AG09319 (cell line): Measurements from ENCODE around the gene SLC20A1.
A peak's percentile ranks its signal among the peaks of the same experiment; 100 is the strongest.

Experiments
- DNase-seq: peaks from one replicate; pipeline ENCODE4 v3.0.0-alpha.2; 2010; ENCODE audit warnings: low read depth; ENCODE audit errors: extremely low read depth
- CTCF ChIP-seq: IDR thresholded peaks from 2 replicates; pipeline ENCODE4 v1.5.1; 2011; ENCODE audit warnings: low read depth, mild to moderate bottlenecking, inconsistent platforms, low read length, moderate library complexity

SLC20A1 gene

GRCh38 chr2:112686348-112687217 lies 40.8 kb downstream of the SLC20A1 start:
- DNase-seq: no peak
- no peak for TF ChIP-seq CTCF

DNA sequence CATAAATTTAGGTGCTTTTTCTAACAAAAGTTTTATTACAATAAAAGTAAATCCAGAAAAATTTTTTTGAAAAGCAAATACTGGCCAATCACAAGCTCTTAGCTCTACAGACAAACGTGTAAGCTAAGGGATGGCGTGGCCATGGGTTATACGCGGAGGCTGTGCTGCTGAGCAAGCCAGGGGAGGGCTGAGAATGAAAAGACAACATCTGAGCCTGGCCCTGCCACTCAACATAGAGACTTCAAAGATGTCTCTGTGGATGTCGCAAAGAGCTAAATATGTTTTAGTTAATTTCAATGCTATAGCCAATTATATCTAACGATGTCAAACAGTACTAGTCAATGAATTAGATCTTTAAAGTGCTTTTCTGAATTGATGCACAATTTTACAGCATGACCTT lies 41.8 kb downstream of the SLC20A1 start:
- DNase-seq: no peak
- TF ChIP-seq CTCF: no peak

- DNase-seq: no peak
- no peak for TF ChIP-seq CTCF
Measured at GRCh38 chr2:112688086-112688880, 42.5 kb downstream of the SLC20A1 start.

- DNase-seq: no peak
Measured at GRCh38 chr2:112690853-112691401, 45.2 kb downstream of the SLC20A1 start.

GRCh38 chr2:112691881-112692281 lies 46.1 kb downstream of the SLC20A1 start:
- no peak for TF ChIP-seq CTCF

More at GRCh38 chr2:112690853-112691401, 45.2 kb downstream of the SLC20A1 start:
- TF ChIP-seq CTCF: peak; percentile 52

DNA sequence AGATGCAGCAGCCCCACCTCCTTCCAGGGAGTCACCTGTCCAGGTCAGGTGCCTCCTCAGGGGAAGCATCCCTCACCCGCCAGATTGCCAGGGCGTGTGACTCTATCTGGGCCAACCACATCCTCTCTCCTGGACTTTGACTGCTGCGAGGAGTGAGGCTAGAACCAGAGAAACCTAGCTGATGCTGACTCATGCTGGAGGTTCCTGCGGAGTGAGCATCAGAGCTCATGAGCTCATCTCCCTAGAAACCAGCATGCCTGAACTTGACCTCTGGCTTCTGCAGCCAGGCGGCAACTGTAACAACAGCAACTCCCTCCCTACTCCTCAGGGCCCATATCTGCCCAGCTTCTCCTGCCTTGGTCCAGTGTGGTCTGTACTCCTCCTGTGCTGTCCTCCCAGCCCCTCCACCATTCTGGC lies 46.8 kb downstream of the SLC20A1 start:
- peak; percentile 76 for DNase-seq
- no peak for TF ChIP-seq CTCF

More at GRCh38 chr2:112691881-112692281, 46.1 kb downstream of the SLC20A1 start:
- DNase-seq: no peak

DNA sequence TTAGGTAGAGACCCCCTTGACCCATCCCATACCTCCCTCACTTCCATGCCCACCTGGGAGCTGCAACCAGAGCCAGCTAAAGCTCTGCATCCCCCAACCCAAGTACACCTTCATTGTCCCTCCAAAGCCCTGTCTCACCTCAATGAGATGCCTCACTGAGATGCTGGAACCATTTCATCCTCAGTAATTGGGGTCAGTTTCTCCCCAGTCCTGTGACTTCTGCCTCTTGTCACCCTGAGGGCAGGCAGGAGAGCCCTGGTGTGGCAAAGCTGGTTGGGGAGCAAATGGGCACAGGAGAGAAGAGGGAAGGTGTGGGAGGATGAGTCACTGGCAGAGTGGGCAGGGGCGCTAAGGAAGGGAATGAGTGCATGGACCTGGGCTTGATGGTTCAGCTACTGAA lies 47.2 kb downstream of the SLC20A1 start:
- TF ChIP-seq CTCF: no peak
- no peak for DNase-seq
